ENCODE results near the gene SNHG17.

The SNHG17 gene

DNA sequence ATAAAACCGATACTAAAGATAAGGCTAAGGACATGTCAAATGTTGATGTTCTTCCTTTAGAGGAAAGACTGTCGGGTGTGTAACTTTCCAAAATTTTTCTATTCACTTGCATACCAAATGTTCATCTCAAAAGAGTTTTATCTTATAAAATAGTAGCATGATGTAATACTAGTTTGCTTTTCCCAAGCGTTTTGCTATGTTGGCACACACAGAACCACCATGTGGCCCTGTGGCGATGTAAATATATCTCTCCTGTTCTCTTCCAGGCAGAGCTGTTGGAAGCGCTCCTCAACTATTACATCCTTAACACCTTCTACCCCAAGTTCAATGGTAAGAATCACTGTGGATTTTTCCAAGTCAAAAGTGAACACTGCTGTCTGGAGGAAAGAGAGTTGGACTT is 62.3 kb downstream of the SNHG17 start:
- DNase-seq, result no peak
